Osteocyte (in vitro differentiated cells): ENCODE measurements around the gene ADAR. TPM values are rescaled to one million over a fixed set of nuclear protein-coding genes. Genes with fewer than 3 reads are reported as not detected.

Experiments
- DNase-seq: peaks from one replicate; pipeline ENCODE4 v3.0.0; 2021; ENCODE audit warnings: mixed read lengths; ENCODE audit not compliant: unreplicated experiment; ENCODE audit errors: extremely low spot score
- H3K27ac Mint-ChIP-seq: one replicate; pipeline ENCODE4 v1.8.0; 2021; ENCODE audit warnings: mild to moderate bottlenecking, mixed read lengths; ENCODE audit not compliant: unreplicated experiment
- H3K27me3 Mint-ChIP-seq: one replicate; pipeline ENCODE4 v1.8.0; 2021; ENCODE audit warnings: mixed read lengths; ENCODE audit not compliant: unreplicated experiment
- H3K36me3 Mint-ChIP-seq: one replicate; pipeline ENCODE4 v1.8.0; 2021; ENCODE audit warnings: mixed read lengths; ENCODE audit not compliant: unreplicated experiment
- H3K4me1 Mint-ChIP-seq: one replicate; pipeline ENCODE4 v1.8.0; 2021; ENCODE audit warnings: mixed read lengths; ENCODE audit not compliant: unreplicated experiment
- H3K4me3 Mint-ChIP-seq: one replicate; pipeline ENCODE4 v1.8.0; 2021; ENCODE audit warnings: mild to moderate bottlenecking, moderate library complexity, mixed read lengths; ENCODE audit not compliant: unreplicated experiment
- H3K9me3 Mint-ChIP-seq: one replicate; pipeline ENCODE4 v1.8.0; 2021; ENCODE audit warnings: mixed read lengths; ENCODE audit not compliant: unreplicated experiment
- total RNA-seq: library from RNA; stranded (reverse); gene quantifications from 2 replicates; pipeline ENCODE4 v1.2.1, GENCODE V29; 2021
- TF ChIP-seq, protein P1 (sequence below): fragments of 200-600 bp; sonication (generic); IDR thresholded peaks from 2 replicates; pipeline ENCODE4 v1.5.0; 2021; ENCODE audit warnings: antibody characterized with exemption, mild to moderate bottlenecking, moderate library complexity

The ADAR gene
- total RNA-seq, 1 donor from 2014 or later = 188 TPM

DNA sequence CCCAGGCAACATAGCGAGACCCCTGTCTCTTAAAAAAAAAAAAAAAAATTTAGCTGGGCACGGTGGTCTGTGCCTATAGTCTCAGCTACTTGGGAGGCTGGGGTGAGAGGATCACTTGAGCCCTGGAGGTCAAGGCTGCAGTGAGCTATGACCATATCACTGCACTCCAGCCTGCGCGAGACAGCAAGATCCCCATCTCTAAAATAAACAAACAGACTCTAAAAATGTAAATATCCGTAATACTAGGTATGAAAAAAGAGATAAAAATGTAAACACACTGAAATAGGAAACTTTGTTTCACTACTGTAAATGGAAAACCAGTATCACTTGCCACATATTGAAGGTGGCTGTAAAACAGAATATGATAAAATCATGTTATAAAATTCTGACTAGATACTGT, 17.2 kb downstream of the ADAR start:
- H3K27ac Mint-ChIP-seq = no peak overlapping the region
- H3K27me3 Mint-ChIP-seq = no peaks in the 10 kb centered on the region
- no peak overlapping the region for H3K4me3 Mint-ChIP-seq
- no peak for DNase-seq
- no peaks in the 10 kb centered on the region for H3K4me1 Mint-ChIP-seq
- no peaks in the 10 kb centered on the region for H3K9me3 Mint-ChIP-seq
- TF ChIP-seq, protein P1, sequence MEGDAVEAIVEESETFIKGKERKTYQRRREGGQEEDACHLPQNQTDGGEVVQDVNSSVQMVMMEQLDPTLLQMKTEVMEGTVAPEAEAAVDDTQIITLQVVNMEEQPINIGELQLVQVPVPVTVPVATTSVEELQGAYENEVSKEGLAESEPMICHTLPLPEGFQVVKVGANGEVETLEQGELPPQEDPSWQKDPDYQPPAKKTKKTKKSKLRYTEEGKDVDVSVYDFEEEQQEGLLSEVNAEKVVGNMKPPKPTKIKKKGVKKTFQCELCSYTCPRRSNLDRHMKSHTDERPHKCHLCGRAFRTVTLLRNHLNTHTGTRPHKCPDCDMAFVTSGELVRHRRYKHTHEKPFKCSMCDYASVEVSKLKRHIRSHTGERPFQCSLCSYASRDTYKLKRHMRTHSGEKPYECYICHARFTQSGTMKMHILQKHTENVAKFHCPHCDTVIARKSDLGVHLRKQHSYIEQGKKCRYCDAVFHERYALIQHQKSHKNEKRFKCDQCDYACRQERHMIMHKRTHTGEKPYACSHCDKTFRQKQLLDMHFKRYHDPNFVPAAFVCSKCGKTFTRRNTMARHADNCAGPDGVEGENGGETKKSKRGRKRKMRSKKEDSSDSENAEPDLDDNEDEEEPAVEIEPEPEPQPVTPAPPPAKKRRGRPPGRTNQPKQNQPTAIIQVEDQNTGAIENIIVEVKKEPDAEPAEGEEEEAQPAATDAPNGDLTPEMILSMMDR = no peak
- peaks cover 72% of the 10 kb centered on the region for H3K36me3 Mint-ChIP-seq

DNA sequence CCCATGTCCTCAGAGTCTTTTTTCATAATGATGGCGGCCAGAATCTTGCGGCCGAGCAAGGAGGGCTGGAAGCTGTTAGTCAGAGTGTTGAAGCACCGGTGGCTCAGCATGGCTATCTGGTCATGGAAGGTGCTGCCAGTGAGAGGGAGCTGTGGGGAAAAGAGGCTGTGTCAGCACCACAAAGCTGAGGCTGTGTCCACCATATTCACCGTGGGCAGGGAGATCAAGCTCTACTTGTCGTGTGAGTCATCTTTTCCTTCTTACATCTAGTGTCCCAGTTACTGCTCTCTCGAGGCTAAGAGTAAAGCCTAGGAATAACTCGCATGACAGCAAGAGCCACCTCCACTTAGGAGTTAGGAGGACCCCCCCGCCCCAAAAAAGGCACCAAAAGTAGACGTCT, 18.2 kb downstream of the ADAR start:
- Mint-ChIP-seq H3K27ac (no peak overlapping the region), H3K27me3 (no peaks in the 10 kb centered on the region)
- no peak for DNase-seq

GRCh38 chr1:154586641-154587040, 21.3 kb downstream of the ADAR start:
- Mint-ChIP-seq H3K9me3 (no peaks in the 10 kb centered on the region), H3K27ac (no peak overlapping the region), H3K36me3 (peaks cover 84% of the 10 kb centered on the region), H3K4me3 (no peak overlapping the region), H3K27me3 (no peaks in the 10 kb centered on the region), H3K4me1 (peaks cover 4% of the 10 kb centered on the region)
- TF ChIP-seq, protein P1 = no peak
- DNase-seq = no peak

More for the DNA sequence above, 18.2 kb downstream of the ADAR start:
- Mint-ChIP-seq H3K4me1 (no peaks in the 10 kb centered on the region), H3K4me3 (no peak overlapping the region), H3K9me3 (no peaks in the 10 kb centered on the region), H3K36me3 (peaks cover 82% of the 10 kb centered on the region)
- TF ChIP-seq, protein P1 = no peak

DNA sequence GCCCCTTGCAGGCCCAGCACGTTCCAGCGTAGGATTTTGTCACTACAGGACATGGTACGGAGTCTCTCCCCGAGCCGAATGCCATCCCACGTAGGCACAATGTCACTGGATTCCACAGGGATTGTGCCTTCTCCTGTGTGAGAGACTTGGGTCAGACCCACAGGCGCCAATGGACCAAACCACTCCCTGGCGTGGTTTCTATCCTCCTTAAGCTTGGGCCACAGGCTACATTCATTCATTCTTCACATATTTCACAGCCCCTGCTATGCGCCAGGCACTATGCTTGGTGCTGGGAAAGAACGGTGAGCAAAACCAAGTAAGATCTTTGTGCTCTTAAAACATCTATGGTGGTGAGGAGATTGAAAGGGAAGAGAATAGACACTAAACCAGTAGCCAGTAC, 21.8 kb downstream of the ADAR start:
- TF ChIP-seq, protein P1 = no peak
- Mint-ChIP-seq H3K27ac (no peak overlapping the region), H3K27me3 (no peaks in the 10 kb centered on the region), H3K4me3 (no peak overlapping the region), H3K36me3 (peaks cover 82% of the 10 kb centered on the region), H3K4me1 (peaks cover 4% of the 10 kb centered on the region), H3K9me3 (no peaks in the 10 kb centered on the region)
- DNase-seq = no peak

GRCh38 chr1:154584267-154584994, 23.6 kb downstream of the ADAR start:
- H3K27me3 Mint-ChIP-seq = no peaks in the 10 kb centered on the region
- DNase-seq = no peak
- peaks cover 77% of the 10 kb centered on the region for H3K36me3 Mint-ChIP-seq
- TF ChIP-seq, protein P1 = no peak
- peaks cover 4% of the 10 kb centered on the region for H3K4me1 Mint-ChIP-seq
- H3K27ac Mint-ChIP-seq = no peak overlapping the region
- no peaks in the 10 kb centered on the region for H3K9me3 Mint-ChIP-seq
- no peak overlapping the region for H3K4me3 Mint-ChIP-seq
